Loucy (cell line): ENCODE data around the gene ZNF750.

Source experiments
- H2AFZ ChIP-seq: fragments of 200-600 bp; sonication (generic); 2 replicates; pipeline ENCODE4 v1.6.0; 2016; ENCODE audit warnings: antibody characterized with exemption, mild to moderate bottlenecking, low read length, moderate library complexity
- H3F3A ChIP-seq: fragments of 200-600 bp; 2 replicates; pipeline ENCODE4 v1.6.0; 2016; ENCODE audit warnings: antibody characterized with exemption, low read depth, mild to moderate bottlenecking
- H3K27me3 ChIP-seq: fragments of 200-600 bp; sonication (generic); 2 replicates; pipeline ENCODE4 v1.6.1; 2014; ENCODE audit warnings: low read length, mild to moderate bottlenecking; ENCODE audit not compliant: insufficient read depth, poor library complexity, severe bottlenecking
- H3K36me3 ChIP-seq: fragments of 200-600 bp; sonication (generic); 2 replicates; pipeline ENCODE4 v1.6.1; 2016; ENCODE audit warnings: low read length; ENCODE audit not compliant: insufficient read depth
- H3K4me1 ChIP-seq: fragments of 200-600 bp; sonication (generic); 2 replicates; pipeline ENCODE4 v1.5.1; 2014; ENCODE audit warnings: low read length, mild to moderate bottlenecking; ENCODE audit not compliant: insufficient read depth, poor library complexity, severe bottlenecking
- H3K4me2 ChIP-seq: fragments of 200-600 bp; sonication (generic); 2 replicates; pipeline ENCODE4 v1.6.0; 2014; ENCODE audit warnings: antibody characterized with exemption, low read length, low read depth, mild to moderate bottlenecking; ENCODE audit not compliant: poor library complexity, severe bottlenecking
- H3K4me3 ChIP-seq: fragments of 200-600 bp; sonication (generic); 2 replicates; pipeline ENCODE4 v1.5.1; 2014; ENCODE audit warnings: low read length, mild to moderate bottlenecking, mixed read lengths; ENCODE audit not compliant: poor library complexity, severe bottlenecking
- H3K79me2 ChIP-seq: fragments of 200-600 bp; sonication (generic); 2 replicates; pipeline ENCODE4 v1.6.1; 2014; ENCODE audit warnings: low read length; ENCODE audit not compliant: insufficient read depth
- H3K9ac ChIP-seq: fragments of 200-600 bp; sonication (generic); 2 replicates; pipeline ENCODE4 v1.6.0; 2014; ENCODE audit warnings: mild to moderate bottlenecking, low read depth, low read length, moderate library complexity; ENCODE audit not compliant: poor library complexity, severe bottlenecking
- H3K9me2 ChIP-seq: fragments of 200-600 bp; sonication (generic); replicated peaks from 2 replicates; pipeline ENCODE4 v1.6.1; 2016; ENCODE audit warnings: low read depth, low read length, mixed read lengths
- H3K9me3 ChIP-seq: fragments of 200-600 bp; sonication (generic); 2 replicates; pipeline ENCODE4 v1.6.1; 2014; ENCODE audit warnings: mild to moderate bottlenecking, antibody characterized with exemption, low read length, low read depth; ENCODE audit not compliant: insufficient read depth
- H4K20me1 ChIP-seq: fragments of 200-600 bp; sonication (generic); 2 replicates; pipeline ENCODE4 v1.6.0; 2014; ENCODE audit warnings: antibody characterized with exemption, low read length, mild to moderate bottlenecking; ENCODE audit not compliant: insufficient read depth, poor library complexity, severe bottlenecking
- CTCF ChIP-seq: fragments of 200-600 bp; sonication (generic); conservative IDR thresholded peaks from 2 replicates; pipeline ENCODE4 v1.5.1; 2014; ENCODE audit warnings: mild to moderate bottlenecking, antibody characterized with exemption, low read length
- EZH2phosphoT487 ChIP-seq: fragments of 200-600 bp; IDR thresholded peaks from 2 replicates; pipeline ENCODE4 v1.6.1; 2018; ENCODE audit warnings: antibody characterized with exemption, mild to moderate bottlenecking, moderate library complexity, borderline replicate concordance

ZNF750 gene

GRCh38 chr17:82820278-82821251 lies 19.3 kb downstream of the ZNF750 start:
- peaks cover 63% of the 10 kb centered on the region; the same call in 1 of the 2 replicates for H3K36me3 ChIP-seq
- no peak overlapping the region for H3K4me2 ChIP-seq
- H3K9me2 ChIP-seq: no peaks in the 10 kb centered on the region
- H3K79me2 ChIP-seq: peaks cover 12% of the 10 kb centered on the region; the same call in 1 of the 2 replicates
- H3K9ac ChIP-seq: no peak overlapping the region
- H4K20me1 ChIP-seq: no peaks in the 10 kb centered on the region
- TF ChIP-seq CTCF (no peak), EZH2phosphoT487 (no peak)
- H3K4me1 ChIP-seq: peaks cover 8% of the 10 kb centered on the region
- no peaks in the 10 kb centered on the region for H3F3A ChIP-seq
- H3K4me3 ChIP-seq: no peak overlapping the region
- peaks cover 12% of the 10 kb centered on the region; the same call in 1 of the 2 replicates for H3K9me3 ChIP-seq
- H2AFZ ChIP-seq: no peak overlapping the region
- no peaks in the 10 kb centered on the region for H3K27me3 ChIP-seq

GRCh38 chr17:82817947-82818346 lies 21.9 kb downstream of the ZNF750 start:
- H3K4me2 ChIP-seq: no peak overlapping the region
- no peak overlapping the region for H3K4me3 ChIP-seq
- H4K20me1 ChIP-seq: no peaks in the 10 kb centered on the region
- no peaks in the 10 kb centered on the region for H3K9me2 ChIP-seq
- H3K9me3 ChIP-seq: peaks cover 12% of the 10 kb centered on the region; the same call in 1 of the 2 replicates
- no peak for TF ChIP-seq EZH2phosphoT487
- TF ChIP-seq CTCF: no peak
- peaks cover 72% of the 10 kb centered on the region; the same call in 1 of the 2 replicates for H3K36me3 ChIP-seq
- no peaks in the 10 kb centered on the region for H3K27me3 ChIP-seq
- H3F3A ChIP-seq: no peaks in the 10 kb centered on the region
- H3K4me1 ChIP-seq: peaks cover 14% of the 10 kb centered on the region
- H3K79me2 ChIP-seq: no peaks in the 10 kb centered on the region; the same call in 1 of the 2 replicates
- no peak overlapping the region for H3K9ac ChIP-seq
- no peak overlapping the region for H2AFZ ChIP-seq

- peaks cover 70% of the 10 kb centered on the region; the same call in 1 of the 2 replicates for H3K36me3 ChIP-seq
- H3K27me3 ChIP-seq: no peaks in the 10 kb centered on the region
- H2AFZ ChIP-seq: no peak overlapping the region
- no peaks in the 10 kb centered on the region for H3K9me2 ChIP-seq
- TF ChIP-seq EZH2phosphoT487 (no peak), CTCF (no peak)
- H3K79me2 ChIP-seq: no peaks in the 10 kb centered on the region; the same call in 1 of the 2 replicates
- H3K4me3 ChIP-seq: no peak overlapping the region
- H3F3A ChIP-seq: no peaks in the 10 kb centered on the region
- H4K20me1 ChIP-seq: no peaks in the 10 kb centered on the region
- H3K4me2 ChIP-seq: no peak overlapping the region
- H3K9ac ChIP-seq: no peak overlapping the region
- peaks cover 12% of the 10 kb centered on the region; the same call in 1 of the 2 replicates for H3K9me3 ChIP-seq
- H3K4me1 ChIP-seq: peaks cover 14% of the 10 kb centered on the region
Measured at GRCh38 chr17:82816358-82816757, 23.5 kb downstream of the ZNF750 start.
